Transverse colon (tissue), 4 donors: ENCODE data around the gene RER1.

Experiments
- CTCF ChIP-seq, 5 experiments: fragments of 200-600 bp in 3 of 5; fragments of 450-650 bp in 2 of 5; sonication (generic) in 3 of 5; IDR thresholded peaks; 1 replicate in 2 of 5; 2 replicates in 3 of 5; pipeline ENCODE4 v1.5.1; 2016 to 2017; ENCODE audit warnings: antibody characterized with exemption in 5 of 5, inconsistent platforms in 3 of 5, mild to moderate bottlenecking in 2 of 5, moderate library complexity in 1 of 5
- POLR2A ChIP-seq: fragments of 450-650 bp; IDR thresholded peaks from one replicate; pipeline ENCODE4 v1.6.1; 2016; ENCODE audit warnings: antibody characterized with exemption, mild to moderate bottlenecking, moderate library complexity
- POLR2AphosphoS5 ChIP-seq, 3 donors: sonication (generic); formaldehyde crosslinking; IDR thresholded peaks; one replicate each; pipeline ENCODE4 v1.6.1; 2016; ENCODE audit warnings: antibody characterized with exemption in 3 of 3

- TF ChIP-seq CTCF (IDR thresholded peaks at IDR 0.05) (no peak), POLR2AphosphoS5 (IDR thresholded peaks at IDR 0.05) (no peak), POLR2A (no peak)
These were observed 10.6 kb upstream of the RER1 start for GRCh38 chr1:2380816-2381591.
